MM.1S (cell line): ENCODE data around the gene TGFBR3L.

Experiments
- CTCF ChIP-seq: fragments of 300-600 bp; sonication (generic); IDR thresholded peaks from 2 replicates; pipeline ENCODE4 v1.5.1; 2016; ENCODE audit warnings: antibody characterized with exemption, low read length, mixed read lengths
- EZH2 ChIP-seq: fragments of 300-600 bp; sonication (generic); optimal IDR thresholded peaks from 2 replicates; pipeline ENCODE3; 2017; ENCODE audit warnings: low read depth, mild to moderate bottlenecking, antibody characterized with exemption, low read length, mixed read lengths
- EZH2phosphoT487 ChIP-seq: fragments of 300-600 bp; sonication (generic); IDR thresholded peaks from 2 replicates; pipeline ENCODE4 v1.6.1; 2018; ENCODE audit warnings: antibody characterized with exemption, low read length

DNA sequence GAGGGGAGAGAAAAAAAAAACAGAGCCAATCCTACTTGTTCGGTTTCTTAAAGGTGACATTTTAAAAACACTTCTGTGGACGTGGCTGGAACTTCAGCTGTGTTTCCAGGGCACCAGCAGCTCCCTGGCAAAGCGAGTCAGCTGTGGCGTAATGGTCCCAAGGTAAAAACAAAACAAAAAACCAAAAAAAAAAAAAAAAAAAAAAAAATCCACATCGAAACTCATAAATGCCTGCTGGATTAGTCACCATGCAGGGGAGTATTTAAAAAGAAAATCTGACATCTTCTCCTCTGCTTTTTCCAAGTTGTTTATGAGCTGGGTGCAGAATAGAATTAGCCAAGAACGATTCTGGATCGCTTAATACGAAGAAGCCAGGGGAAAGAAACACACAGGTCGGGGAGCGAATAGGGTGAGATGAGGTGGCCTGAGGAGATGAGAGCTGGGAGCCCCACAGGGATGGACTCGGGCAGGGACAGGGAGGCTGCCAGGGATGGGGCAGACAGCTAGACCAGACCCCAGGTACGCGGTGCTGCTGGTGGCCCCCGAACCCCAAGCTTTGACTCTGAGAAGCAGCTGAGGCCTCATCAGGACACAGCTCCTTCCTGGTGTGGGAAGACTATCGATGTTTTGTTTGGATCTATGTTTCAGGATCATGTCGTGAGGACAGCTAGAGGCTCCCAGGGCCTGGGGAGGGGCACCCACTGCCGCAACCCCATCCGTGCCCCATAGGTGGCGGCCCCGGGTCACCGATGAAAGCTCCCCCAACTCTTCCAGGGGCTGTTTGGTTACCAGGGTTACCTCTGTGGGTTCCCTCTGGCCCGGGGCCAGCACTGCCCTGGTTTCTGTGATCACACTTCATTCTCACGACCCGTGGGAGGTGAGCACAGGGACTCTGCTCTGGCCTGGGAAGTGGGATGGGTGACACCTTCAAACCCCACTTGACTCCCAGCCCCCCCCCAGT lies 14.4 kb downstream of the TGFBR3L start:
- peak; percentile 40 for TF ChIP-seq CTCF
- TF ChIP-seq EZH2phosphoT487 = no peak
- no peak for TF ChIP-seq EZH2
